IMR-90 (cell line): ENCODE results near the gene ZFAND5. TPM values are rescaled to one million over a fixed set of nuclear protein-coding genes. Genes with fewer than 3 reads are reported as not detected.

Source experiments
- ELK1 ChIP-seq: fragments of 150-350 bp; IDR thresholded peaks from 2 replicates; pipeline ENCODE4 v1.6.1; 2016; ENCODE audit warnings: low read depth, mild to moderate bottlenecking, low read length, moderate library complexity, borderline replicate concordance
- polyA plus RNA-seq, 3 experiments: library from polyadenylated mRNA; depleted of rRNA; stranded (reverse); fragments of >200 nt; gene quantifications; 2 replicates each; pipeline ENCODE4 v1.2.3, GENCODE V29; 2012; ENCODE audit warnings: low replicate concordance in 1 of 3
- total RNA-seq: library from RNA; depleted of rRNA; stranded (reverse); fragments of >200 nt; gene quantifications from 2 replicates; pipeline ENCODE4 v1.2.3, GENCODE V29; 2012

ZFAND5 gene
- total and polyA plus RNA-seq, 2 of the 4 experiments (the other 2 are of a cell fraction), result 35.8 to 85.2 TPM

GRCh38 chr9:72365525-72366256 lies 683 bp upstream of the ZFAND5 start (continued):
- no peak for TF ChIP-seq ELK1
